ENCODE data around the gene MRGPRG.

The MRGPRG gene

GRCh38 chr11:3245071-3245470 lies 26.5 kb upstream of the MRGPRG start:
- Histone ChIP-seq H3K4me2 (ENCODE audit: low read length) (no peak overlapping the region), H3F3A (ENCODE audit: control insufficient read depth, insufficient read depth) (no peaks in the 10 kb centered on the region), H3K4me1 (ENCODE audit: control insufficient read depth, low read length) (no peaks in the 10 kb centered on the region), H3K4me3 (ENCODE audit: low read length) (no peak overlapping the region), H3K9me2 (replicated peaks; ENCODE audit: control insufficient read depth, low read length) (no peaks in the 10 kb centered on the region), H4K20me1 (ENCODE audit: control insufficient read depth, insufficient read depth, low read depth, low read length) (no peaks in the 10 kb centered on the region), H3K27ac (ENCODE audit: low read depth, low read length) (no peak overlapping the region), H3K79me2 (ENCODE audit: control insufficient read depth, low read length) (no peaks in the 10 kb centered on the region), H3K36me3 (ENCODE audit: control insufficient read depth, low read length) (no peaks in the 10 kb centered on the region), H3K27me3 (ENCODE audit: control insufficient read depth, low read length) (no peaks in the 10 kb centered on the region), H3K9me3 (ENCODE audit: control insufficient read depth, insufficient read depth, low read length) (no peaks in the 10 kb centered on the region)
- TF ChIP-seq, protein P1, sequence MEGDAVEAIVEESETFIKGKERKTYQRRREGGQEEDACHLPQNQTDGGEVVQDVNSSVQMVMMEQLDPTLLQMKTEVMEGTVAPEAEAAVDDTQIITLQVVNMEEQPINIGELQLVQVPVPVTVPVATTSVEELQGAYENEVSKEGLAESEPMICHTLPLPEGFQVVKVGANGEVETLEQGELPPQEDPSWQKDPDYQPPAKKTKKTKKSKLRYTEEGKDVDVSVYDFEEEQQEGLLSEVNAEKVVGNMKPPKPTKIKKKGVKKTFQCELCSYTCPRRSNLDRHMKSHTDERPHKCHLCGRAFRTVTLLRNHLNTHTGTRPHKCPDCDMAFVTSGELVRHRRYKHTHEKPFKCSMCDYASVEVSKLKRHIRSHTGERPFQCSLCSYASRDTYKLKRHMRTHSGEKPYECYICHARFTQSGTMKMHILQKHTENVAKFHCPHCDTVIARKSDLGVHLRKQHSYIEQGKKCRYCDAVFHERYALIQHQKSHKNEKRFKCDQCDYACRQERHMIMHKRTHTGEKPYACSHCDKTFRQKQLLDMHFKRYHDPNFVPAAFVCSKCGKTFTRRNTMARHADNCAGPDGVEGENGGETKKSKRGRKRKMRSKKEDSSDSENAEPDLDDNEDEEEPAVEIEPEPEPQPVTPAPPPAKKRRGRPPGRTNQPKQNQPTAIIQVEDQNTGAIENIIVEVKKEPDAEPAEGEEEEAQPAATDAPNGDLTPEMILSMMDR (IDR thresholded peaks at IDR 0.05; ENCODE audit: low read depth, low read length, poor library complexity, severe bottlenecking), result no peak
- no peak for TF ChIP-seq EZH2phosphoT487 (IDR thresholded peaks at IDR 0.05; ENCODE audit: borderline replicate concordance, low read length)

GRCh38 chr11:3243880-3244279 lies 25.3 kb upstream of the MRGPRG start:
- Histone ChIP-seq H3K27me3 (ENCODE audit: control insufficient read depth, low read length) (no peaks in the 10 kb centered on the region), H3K4me3 (ENCODE audit: low read length) (no peak overlapping the region), H3K9me2 (replicated peaks; ENCODE audit: control insufficient read depth, low read length) (no peaks in the 10 kb centered on the region), H3K9me3 (ENCODE audit: control insufficient read depth, insufficient read depth, low read length) (no peaks in the 10 kb centered on the region), H3K4me1 (ENCODE audit: control insufficient read depth, low read length) (no peaks in the 10 kb centered on the region), H4K20me1 (ENCODE audit: control insufficient read depth, insufficient read depth, low read depth, low read length) (no peaks in the 10 kb centered on the region), H3K4me2 (ENCODE audit: low read length) (no peak overlapping the region), H3F3A (ENCODE audit: control insufficient read depth, insufficient read depth) (no peaks in the 10 kb centered on the region), H3K27ac (ENCODE audit: low read depth, low read length) (no peak overlapping the region), H3K36me3 (ENCODE audit: control insufficient read depth, low read length) (no peaks in the 10 kb centered on the region), H3K79me2 (ENCODE audit: control insufficient read depth, low read length) (no peaks in the 10 kb centered on the region)
- no peak for TF ChIP-seq EZH2phosphoT487 (IDR thresholded peaks at IDR 0.05; ENCODE audit: borderline replicate concordance, low read length)
- TF ChIP-seq, protein P1 (IDR thresholded peaks at IDR 0.05; ENCODE audit: low read depth, low read length, poor library complexity, severe bottlenecking), result no peak

GRCh38 chr11:3237119-3237518 lies 18.5 kb upstream of the MRGPRG start:
- H4K20me1 ChIP-seq (ENCODE audit: control insufficient read depth, insufficient read depth, low read depth, low read length), result no peaks in the 10 kb centered on the region
- no peaks in the 10 kb centered on the region for H3K9me3 ChIP-seq (ENCODE audit: control insufficient read depth, insufficient read depth, low read length)
- H3K36me3 ChIP-seq (ENCODE audit: control insufficient read depth, low read length), result no peaks in the 10 kb centered on the region
- no peak overlapping the region for H3K27ac ChIP-seq (ENCODE audit: low read depth, low read length)
- H3K79me2 ChIP-seq (ENCODE audit: control insufficient read depth, low read length), result no peaks in the 10 kb centered on the region
- H3K4me1 ChIP-seq (ENCODE audit: control insufficient read depth, low read length), result no peaks in the 10 kb centered on the region
- H3F3A ChIP-seq (ENCODE audit: control insufficient read depth, insufficient read depth), result no peaks in the 10 kb centered on the region
- H3K9me2 ChIP-seq (replicated peaks; ENCODE audit: control insufficient read depth, low read length), result no peaks in the 10 kb centered on the region
- no peak for TF ChIP-seq EZH2phosphoT487 (IDR thresholded peaks at IDR 0.05; ENCODE audit: borderline replicate concordance, low read length)
- TF ChIP-seq, protein P1 (IDR thresholded peaks at IDR 0.05; ENCODE audit: low read depth, low read length, poor library complexity, severe bottlenecking), result no peak
- no peaks in the 10 kb centered on the region for H3K27me3 ChIP-seq (ENCODE audit: control insufficient read depth, low read length)
- H3K4me3 ChIP-seq (ENCODE audit: low read length), result no peak overlapping the region
- H3K4me2 ChIP-seq (ENCODE audit: low read length), result no peak overlapping the region

- Histone ChIP-seq H3K4me3 (ENCODE audit: low read length) (no peak overlapping the region), H3K36me3 (ENCODE audit: control insufficient read depth, low read length) (no peaks in the 10 kb centered on the region), H4K20me1 (ENCODE audit: control insufficient read depth, insufficient read depth, low read depth, low read length) (no peaks in the 10 kb centered on the region), H3K4me2 (ENCODE audit: low read length) (no peak overlapping the region), H3F3A (ENCODE audit: control insufficient read depth, insufficient read depth) (no peaks in the 10 kb centered on the region), H3K27me3 (ENCODE audit: control insufficient read depth, low read length) (no peaks in the 10 kb centered on the region), H3K9me2 (replicated peaks; ENCODE audit: control insufficient read depth, low read length) (no peaks in the 10 kb centered on the region), H3K9me3 (ENCODE audit: control insufficient read depth, insufficient read depth, low read length) (no peaks in the 10 kb centered on the region), H3K27ac (ENCODE audit: low read depth, low read length) (no peak overlapping the region), H3K79me2 (ENCODE audit: control insufficient read depth, low read length) (no peaks in the 10 kb centered on the region), H3K4me1 (ENCODE audit: control insufficient read depth, low read length) (no peaks in the 10 kb centered on the region)
- TF ChIP-seq, protein P1 (IDR thresholded peaks at IDR 0.05; ENCODE audit: low read depth, low read length, poor library complexity, severe bottlenecking), result no peak
- TF ChIP-seq EZH2phosphoT487 (IDR thresholded peaks at IDR 0.05; ENCODE audit: borderline replicate concordance, low read length), result no peak
Measured at GRCh38 chr11:3234846-3235245, 16.2 kb upstream of the MRGPRG start.
